H1 (cell line): ENCODE measurements around the gene TRIM43. TPM values are rescaled to one million over a fixed set of nuclear protein-coding genes. Genes with fewer than 3 reads are reported as not detected.
"Not testable (repeated sequence)": the region's sequence is repeated elsewhere in the genome, so short reads cannot be mapped to it uniquely, and the experiment has no call there.

Experiments used
- CTCF ChIA-PET: fragments of 300-600 bp; sonication (Branson Sonifier 250); formaldehyde crosslinking; loops from one replicate; lab custom pipeline; 2021; ENCODE audit not compliant: partially characterized antibody; lab: Charles Lee
- POLR2A ChIA-PET: fragments of 300-600 bp; sonication (Branson Sonifier 250); formaldehyde crosslinking; loops from one replicate; lab custom pipeline; 2021; ENCODE audit warnings: inconsistent platforms; ENCODE audit not compliant: partially characterized antibody; lab: Charles Lee
- DNase-seq, 2 experiments: peaks; one replicate each; pipeline versions ENCODE4 v3.0.0 to v3.0.0-alpha.2; 2010 to 2022; ENCODE audit warnings: low spot score in 2 of 2, low read depth in 1 of 2, mixed read lengths in 1 of 2
- FAIRE-seq: peaks from 2 replicates; lab custom pipeline; 2011; peaks lifted over from hg19 to GRCh38; lab: Jason Lieb, UNC
- H2AFZ ChIP-seq: 2 replicates; pipeline ENCODE4 v1.8.1; 2012; ENCODE audit warnings: low read length, inconsistent platforms
- H2AK5ac ChIP-seq: 2 replicates; pipeline ENCODE4 v1.6.1; 2013; ENCODE audit warnings: low read depth, low read length
- H2BK120ac ChIP-seq: replicated peaks from 2 replicates; pipeline ENCODE3; 2013; ENCODE audit warnings: low read depth, low read length, inconsistent platforms
- H2BK12ac ChIP-seq: 2 replicates; pipeline ENCODE4 v1.6.1; 2013; ENCODE audit warnings: low read depth, low read length
- H2BK15ac ChIP-seq: 2 replicates; pipeline ENCODE4 v1.6.1; 2013; ENCODE audit warnings: low read length
- H2BK20ac ChIP-seq: 2 replicates; pipeline ENCODE4 v1.6.1; 2013; ENCODE audit warnings: low read length
- H2BK5ac ChIP-seq: 2 replicates; pipeline ENCODE4 v1.6.1; 2013; ENCODE audit warnings: low read depth, low read length
- H3K14ac ChIP-seq: 2 replicates; pipeline ENCODE4 v1.6.1; 2013; ENCODE audit warnings: inconsistent platforms; ENCODE audit not compliant: insufficient read length
- H3K18ac ChIP-seq: 2 replicates; pipeline ENCODE4 v1.6.1; 2013; ENCODE audit warnings: low read length; ENCODE audit errors: extremely low read depth
- H3K23ac ChIP-seq: 2 replicates; pipeline ENCODE4 v1.6.1; 2013; ENCODE audit warnings: inconsistent platforms; ENCODE audit not compliant: insufficient read length
- H3K23me2 ChIP-seq: 2 replicates; pipeline ENCODE4 v1.6.1; 2013; ENCODE audit warnings: low read depth, low read length
- H3K27ac ChIP-seq: 2 replicates; pipeline ENCODE4 v1.6.1; 2011; ENCODE audit warnings: low read depth, low read length, inconsistent platforms
- H3K27me3 ChIP-seq, 4 experiments: replicated peaks in 1 of 4; 1 replicate in 1 of 4; 2 replicates in 3 of 4; pipeline versions ENCODE4 v1.6.1 to v1.8.1; 2011 to 2013; ENCODE audit warnings: low read length in 3 of 4, mild to moderate bottlenecking in 3 of 4, inconsistent platforms in 2 of 4, mixed read lengths in 2 of 4, moderate library complexity in 1 of 4; ENCODE audit not compliant: control insufficient read depth in 3 of 4, insufficient read depth in 3 of 4; ENCODE audit errors: extremely low read depth in 1 of 4
- H3K36me3 ChIP-seq, 4 experiments: 2 replicates each; pipeline versions ENCODE4 v1.6.1 to v1.8.1; 2011 to 2013; ENCODE audit warnings: mild to moderate bottlenecking in 4 of 4, low read length in 3 of 4, moderate library complexity in 2 of 4, control low read depth in 1 of 4, inconsistent platforms in 1 of 4; ENCODE audit not compliant: insufficient read depth in 4 of 4, control insufficient read depth in 2 of 4
- H3K4ac ChIP-seq: replicated peaks from 2 replicates; pipeline ENCODE3; 2013; ENCODE audit warnings: low read length, low read depth, mixed read lengths, inconsistent platforms; ENCODE audit not compliant: insufficient read length
- H3K4me1 ChIP-seq, 4 experiments: replicated peaks in 1 of 4; 1 replicate in 1 of 4; 2 replicates in 3 of 4; pipeline versions ENCODE4 v1.6.1 to v1.8.1; 2011 to 2013; ENCODE audit warnings: low read length in 3 of 4, inconsistent platforms in 2 of 4, mixed read lengths in 1 of 4; ENCODE audit not compliant: insufficient read depth in 4 of 4, control insufficient read depth in 3 of 4
- H3K4me2 ChIP-seq, 2 experiments: 2 replicates each; pipeline versions ENCODE4 v1.6.1 to v1.8.1; 2011 to 2013; ENCODE audit warnings: low read depth in 2 of 2, low read length in 2 of 2, control low read depth in 1 of 2, inconsistent platforms in 1 of 2, mild to moderate bottlenecking in 1 of 2; ENCODE audit not compliant: insufficient read depth in 1 of 2
- H3K4me3 ChIP-seq, 4 experiments: fragments of 200-600, 300-600 bp in 1 of 4; sonication (generic), shearing (Covaris generic), sonication (Bioruptor Twin) in 1 of 4; 2 replicates each; pipeline versions ENCODE4 v1.5.1 to v1.8.1; 2011 to 2016; ENCODE audit warnings: low read length in 4 of 4, low read depth in 3 of 4, control low read depth in 2 of 4, inconsistent platforms in 2 of 4, mild to moderate bottlenecking in 2 of 4, mixed read lengths in 1 of 4, moderate library complexity in 1 of 4; ENCODE audit not compliant: insufficient read depth in 2 of 4; ENCODE audit errors: extremely low read depth in 1 of 4
- H3K56ac ChIP-seq: replicated peaks from 2 replicates; pipeline ENCODE3; 2013; ENCODE audit warnings: low read depth, mild to moderate bottlenecking, mixed read lengths, low read length, inconsistent platforms; ENCODE audit not compliant: insufficient read length
- H3K79me1 ChIP-seq: 2 replicates; pipeline ENCODE4 v1.6.1; 2013; ENCODE audit warnings: low read depth, low read length, control low read depth
- H3K79me2 ChIP-seq, 2 experiments: 2 replicates each; pipeline versions ENCODE4 v1.6.1 to v1.8.1; 2012 to 2013; ENCODE audit warnings: low read length in 2 of 2, mild to moderate bottlenecking in 2 of 2, inconsistent platforms in 1 of 2; ENCODE audit not compliant: insufficient read depth in 2 of 2, control insufficient read depth in 1 of 2
- H3K9ac ChIP-seq, 4 experiments: replicated peaks in 1 of 4; 1 replicate in 1 of 4; 2 replicates in 3 of 4; pipeline versions ENCODE4 v1.6.1 to v1.8.1; 2011 to 2013; ENCODE audit warnings: low read depth in 3 of 4, low read length in 3 of 4, control low read depth in 2 of 4, mild to moderate bottlenecking in 2 of 4, moderate library complexity in 2 of 4, inconsistent platforms in 1 of 4; ENCODE audit errors: extremely low read depth in 1 of 4
- H3K9me3 ChIP-seq, 2 experiments: 2 replicates each; pipeline versions ENCODE4 v1.6.1 to v1.8.1; 2012 to 2013; ENCODE audit warnings: mild to moderate bottlenecking in 2 of 2, moderate library complexity in 2 of 2, control low read depth in 1 of 2, inconsistent platforms in 1 of 2, low read depth in 1 of 2, low read length in 1 of 2, mixed read lengths in 1 of 2; ENCODE audit not compliant: insufficient read depth in 2 of 2
- H4K20me1 ChIP-seq, 2 experiments: replicated peaks in 1 of 2; 2 replicates each; pipeline versions ENCODE3 to v1.8.1; 2011 to 2013; ENCODE audit warnings: inconsistent platforms in 2 of 2, low read length in 2 of 2, mild to moderate bottlenecking in 1 of 2; ENCODE audit not compliant: insufficient read depth in 2 of 2, control insufficient read depth in 1 of 2
- H4K5ac ChIP-seq: 2 replicates; pipeline ENCODE4 v1.6.1; 2013; ENCODE audit warnings: low read length, low read depth, mixed read lengths, inconsistent platforms; ENCODE audit not compliant: insufficient read length
- H4K8ac ChIP-seq: 2 replicates; pipeline ENCODE4 v1.8.0; 2013; ENCODE audit warnings: mild to moderate bottlenecking, moderate library complexity, low read length, inconsistent platforms; ENCODE audit not compliant: insufficient read depth; ENCODE audit errors: extremely low read depth
- H4K91ac ChIP-seq: replicated peaks from 2 replicates; pipeline ENCODE3; 2013; ENCODE audit warnings: low read length, mixed read lengths, inconsistent platforms; ENCODE audit not compliant: insufficient read length
- WGBS, 2 experiments: shearing (Covaris generic) in 1 of 2; methylation state at CpG; one replicate each; pipeline versions ENCODE4 v1.1.6 to v1.1.7; 2013 to 2015; ENCODE audit warnings: low lambda C conversion rate in 2 of 2, mixed read lengths in 2 of 2, inconsistent platforms in 1 of 2, low coverage in 1 of 2, missing lambda C conversion rate in 1 of 2; ENCODE audit not compliant: insufficient replicate concordance in 2 of 2, insufficient coverage in 1 of 2, insufficient read length in 1 of 2; ENCODE audit errors: extremely low coverage in 1 of 2, missing lambda C conversion rate in 1 of 2; 5-methylcytosine and 5-hydroxymethylcytosine counted together
- polyA plus RNA-seq, 7 experiments: library from polyadenylated mRNA; depleted of rRNA in 3 of 7; stranded (reverse) in 5 of 7; unstranded in 2 of 7; fragments of >200 nt in 5 of 7; fragments of 200-250 nt in 2 of 7; gene quantifications; 1 replicate in 5 of 7; 2 replicates in 1 of 7; 4 replicates in 1 of 7; pipeline versions ENCODE4 v1.2.1 to v1.2.3, GENCODE V29; 2011 to 2013; ENCODE audit warnings: missing spikeins in 2 of 7, mixed read lengths in 2 of 7
- small RNA-seq: library from polyadenylated mRNA; stranded (forward); fragments of <200 nt; extraction: miRNeasy Mini kit (QIAGEN cat#:217004); gene quantifications from one replicate; pipeline ENCODE3, GENCODE V24; 2013; ENCODE audit not compliant: insufficient read depth
- total RNA-seq: library from RNA; stranded (reverse); fragmentation: NEBNext Ultra II Directional; extraction: Animal tissue kit (Norgen Biotek cat#: 25700); gene quantifications from 2 replicates; pipeline ENCODE4 v1.2.1, GENCODE V29; 2021

The TRIM43 gene
- total and polyA plus RNA-seq, 2 of the 8 experiments (the other 6 are each of a cell fraction or from before 2014, with no cell fraction given), result not detected

- H3K23me2 ChIP-seq, H2AK5ac ChIP-seq, H3K18ac ChIP-seq, H3K27ac ChIP-seq, H3K79me2 ChIP-seq, H3K56ac ChIP-seq, H3K4ac ChIP-seq, H2BK120ac ChIP-seq, H2BK12ac ChIP-seq, H2BK20ac ChIP-seq, CTCF ChIA-PET, H4K91ac ChIP-seq, H3K23ac ChIP-seq, H4K8ac ChIP-seq, H3K9ac ChIP-seq, H4K20me1 ChIP-seq, H2BK5ac ChIP-seq, POLR2A ChIA-PET, H3K4me2 ChIP-seq, H3K36me3 ChIP-seq, H3K27me3 ChIP-seq, H3K4me1 ChIP-seq, H2AFZ ChIP-seq, FAIRE-seq, H3K79me1 ChIP-seq, H3K4me3 ChIP-seq, H2BK15ac ChIP-seq, H4K5ac ChIP-seq, DNase-seq, H3K14ac ChIP-seq: not testable (repeated sequence)
- H3K9me3 ChIP-seq, result peaks cover 3 to 11% of the 10 kb centered on the region in 2 experiments; a peak in 2 of 4 replicates
- WGBS, 2 experiments, result 79% methylated on average over 10 of the region's 29 CpGs; no CpG with 5 or more reads in 1 of the 2 experiments
Observed at GRCh38 chr2:95648894-95649544, 57.2 kb downstream of the TRIM43 start.

Small RNA genes within 50 kb of the gene (small RNA-seq; reads per million reads assigned to genes)
- gene AC009237.4, result not detected
- not detected for gene AC009237.7

Other genes starting within 250 kb of the TRIM43 start
- 25.8 and 26.7 TPM in 2 replicates for gene FAHD2A, start 189.3 kb upstream of the TRIM43 start, total RNA-seq
- gene FAHD2A, start 189.3 kb upstream of the TRIM43 start, polyA plus RNA-seq (2011; rRNA removed), result 24.2 and 28.6 TPM in 2 replicates
- not detected in 2 replicates for gene TRIM43B, start 107.2 kb upstream of the TRIM43 start, total RNA-seq
- gene TRIM43B, start 107.2 kb upstream of the TRIM43 start, polyA plus RNA-seq (2011; rRNA removed), result not detected in 2 replicates